Heart right ventricle (tissue), 16 donors: ENCODE measurements around the gene SNAP25. TPM values are rescaled to one million over a fixed set of nuclear protein-coding genes. Genes with fewer than 3 reads are reported as not detected.

ENCODE experiments used
- ATAC-seq, 8 donors: fragments of 200-7000 bp; cut with Tn5 transposase; one replicate each; pipeline ENCODE4 v1.9.1; 2020; ENCODE audit warnings: mild to moderate bottlenecking in 8 of 8, moderate library complexity in 8 of 8, moderate number of reproducible peaks in 1 of 8
- DNase-seq, 2 donors: peaks; one replicate each; pipeline ENCODE4 v3.0.0-alpha.2; 2020
- H3K27ac ChIP-seq, 10 donors: fragments of 200-600 bp; sonication (generic) in 2 of 10; one replicate each; pipeline versions ENCODE4 v1.5.0 to v1.8.0; 2020 to 2022; ENCODE audit warnings: mild to moderate bottlenecking in 3 of 10
- H3K27me3 ChIP-seq, 7 donors: fragments of 200-600 bp; one replicate each; pipeline ENCODE4 v1.8.0; 2021 to 2022; ENCODE audit warnings: mild to moderate bottlenecking in 2 of 7
- H3K36me3 ChIP-seq, 9 donors: fragments of 200-600 bp; sonication (generic) in 1 of 9; one replicate each; pipeline versions ENCODE4 v1.5.0 to v1.8.0; 2020 to 2022; ENCODE audit warnings: mild to moderate bottlenecking in 2 of 9
- H3K4me1 ChIP-seq, 9 donors: fragments of 200-600 bp; sonication (generic) in 1 of 9; one replicate each; pipeline versions ENCODE4 v1.5.0 to v1.8.0; 2020 to 2022; ENCODE audit warnings: mild to moderate bottlenecking in 4 of 9
- H3K4me3 ChIP-seq, 10 donors: fragments of 200-600 bp; sonication (generic) in 2 of 10; one replicate each; pipeline versions ENCODE4 v1.5.0 to v1.8.0; 2020 to 2022; ENCODE audit warnings: mild to moderate bottlenecking in 7 of 10, moderate library complexity in 2 of 10
- H3K9me3 ChIP-seq, 11 donors: fragments of 200-600 bp in 10 of 11; sonication (generic) in 2 of 11; one replicate each; pipeline versions ENCODE4 v1.5.0 to v1.8.0; 2013 to 2022; ENCODE audit warnings: mild to moderate bottlenecking in 2 of 11, control low read depth in 1 of 11, moderate library complexity in 1 of 11
- CTCF ChIP-seq, 9 donors: fragments of 200-600 bp; sonication (generic) in 2 of 9; IDR thresholded peaks; one replicate each; pipeline versions ENCODE4 v1.5.0 to v1.8.0; 2021 to 2022; ENCODE audit warnings: antibody characterized with exemption in 9 of 9, mild to moderate bottlenecking in 5 of 9, moderate library complexity in 1 of 9
- WGBS, 2 donors: extraction: QIAGEN DNeasy Blood & Tissue Kit; methylation state at CpG; one replicate each; pipeline ENCODE4 v1.1.7; 2013; ENCODE audit warnings: inconsistent platforms in 1 of 2; 5-methylcytosine and 5-hydroxymethylcytosine counted together
- intact Hi-C, 10 donors: fragments of 100-400 bp; cut with DNase I; formaldehyde crosslinking; loops; one replicate each; pipeline versions ENCODE4 v1.11.1 to v1.14.2; 2022
- polyA plus RNA-seq, 2 donors: library from polyadenylated mRNA; stranded (reverse); fragments of 200-250 nt; gene quantifications; one replicate each; pipeline ENCODE4 v1.2.3, GENCODE V29; 2013
- total RNA-seq, 10 donors: library from RNA; stranded (reverse); fragmentation: NEBNext Ultra II Directional in 3 of 10; extraction: Animal tissue kit (Norgen Biotek cat#: 25700) in 3 of 10; gene quantifications; one replicate each; pipeline versions ENCODE4 v1.2.1 to v1.2.4, GENCODE V29; 2021 to 2023
- donor health status: Arrhythmogenic right ventricular cardiomyopathy.
- donor health status: ischemic (EF 13 %, LVEDD 7.1; RV severe dilation, severe dysfunction).
- donor health status: healthy with polysubstance abuse.
- donor health status: DM: no; HTN: yes; CAD: no.
- donor health status: DM: no; HTN: no; CAD: no.
- donor health status: ischemic (EF 25% LVEDD 6.9; RV normal size, moderate dysfunction).
- donor health status: ischemic (EF 25% LVEDD 5.7; RV mildly dilated, moderate dysfunction).
- donor health status: healthy.
- donor health status: DM: yes; HTN: yes; CAD: no.
- donor health status: Ischemic cardiomyopathy.
- donor health status: ischemic (EF 35%, LVEDD 5.7; RV mildly dilated, moderate dysfunction).
- donor health status: nonischemic (EF 11% LVEDD 7.7; RV severe dilation, severe dysfunction).
- donor health status: DM: yes; HTN: yes; CAD: no.
- donor health status: PGD.
- donor health status: ischemic (EF 29% LVEDD 5.4; RV normal size, mild dysfunction).
- donor health status: nonischemic (EF 23%, LVEDD 6.1; RV moderate dilation, normal function).

Gene SNAP25
- total and polyA plus RNA-seq, 12 donors = 0.09 to 0.87 (median 0.22) TPM; not detected in 5

- no peak for ATAC-seq
- WGBS, 2 donors = 70 to 81% methylated on average over 1 of the region's 1 CpG
- Histone ChIP-seq H3K27ac (no peak overlapping the region), H3K4me3 (no peak overlapping the region), H3K36me3 (no peaks in the 10 kb centered on the region), H3K9me3 (no peaks in the 10 kb centered on the region), H3K4me1 (no peaks in the 10 kb centered on the region), H3K27me3 (peaks cover 0 to 25% (median 10%) of the 10 kb centered on the region in 7 donors)
- DNase-seq = no peak
- TF ChIP-seq CTCF (IDR thresholded peaks at IDR 0.05) = no peak
- intact Hi-C loops = loop anchor here in 1 of 10 donors (10.0 kb wide), 1 partner anchor 251 kb away; no protein-coding TSS in a partner anchor
Measured at GRCh38 chr20:10225439-10226060, 6.9 kb downstream of the SNAP25 start.

DNA sequence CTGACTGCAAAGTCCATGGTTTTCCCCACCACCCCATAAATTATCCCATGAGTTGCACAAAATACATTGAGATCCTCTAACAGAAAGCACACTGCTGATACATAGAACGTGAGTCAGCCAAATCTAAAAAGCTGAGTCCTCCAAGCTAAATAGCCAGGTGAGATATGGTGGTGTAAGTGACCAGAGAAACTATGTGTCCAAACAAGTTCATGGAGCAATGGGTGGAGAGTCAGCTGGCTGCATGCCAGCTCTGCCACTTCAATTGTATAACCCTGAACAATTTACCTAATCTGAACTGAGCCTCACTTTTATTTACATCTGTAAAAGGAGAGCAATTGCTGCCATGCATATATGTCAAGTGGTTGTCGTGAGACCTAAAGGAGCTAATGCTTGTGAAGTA, 9.7 kb downstream of the SNAP25 start:
- H3K36me3 ChIP-seq = no peaks in the 10 kb centered on the region
- no peak for ATAC-seq
- intact Hi-C loops = loop anchor here in 1 of 10 donors (10.0 kb wide), 1 partner anchor 254 kb away; no protein-coding TSS in a partner anchor
- no peak overlapping the region for H3K27ac ChIP-seq
- TF ChIP-seq CTCF (IDR thresholded peaks at IDR 0.05) = no peak
- H3K27me3 ChIP-seq = peaks cover 0 to 4% (median 0%) of the 10 kb centered on the region in 7 donors
- no peak overlapping the region for H3K4me3 ChIP-seq
- no peaks in the 10 kb centered on the region for H3K9me3 ChIP-seq
- H3K4me1 ChIP-seq = no peaks in the 10 kb centered on the region
- WGBS, 2 donors = 66 to 79% methylated on average over 2 of the region's 2 CpGs
- DNase-seq = no peak

DNA sequence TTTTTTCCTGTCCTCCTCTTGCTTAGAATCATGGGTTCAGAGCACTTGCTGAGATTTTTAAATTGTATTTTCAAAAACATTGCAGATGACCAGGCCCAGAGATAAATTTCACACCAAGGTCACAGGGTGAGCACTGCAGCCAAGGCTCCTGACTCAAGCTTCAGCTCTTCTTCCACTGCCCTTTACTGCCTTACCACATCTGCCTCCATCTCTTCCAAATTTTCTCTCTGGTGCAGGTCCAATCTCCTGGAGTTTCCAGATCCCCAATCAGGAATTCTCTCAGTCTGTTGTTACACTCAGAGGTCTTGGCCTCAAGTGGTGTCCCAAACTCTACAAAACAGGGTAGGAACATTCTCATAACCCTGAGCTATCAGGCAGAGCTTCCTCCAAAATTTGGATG, 12.7 kb downstream of the SNAP25 start:
- no peak for TF ChIP-seq CTCF (IDR thresholded peaks at IDR 0.05)
- ATAC-seq = no peak

DNA sequence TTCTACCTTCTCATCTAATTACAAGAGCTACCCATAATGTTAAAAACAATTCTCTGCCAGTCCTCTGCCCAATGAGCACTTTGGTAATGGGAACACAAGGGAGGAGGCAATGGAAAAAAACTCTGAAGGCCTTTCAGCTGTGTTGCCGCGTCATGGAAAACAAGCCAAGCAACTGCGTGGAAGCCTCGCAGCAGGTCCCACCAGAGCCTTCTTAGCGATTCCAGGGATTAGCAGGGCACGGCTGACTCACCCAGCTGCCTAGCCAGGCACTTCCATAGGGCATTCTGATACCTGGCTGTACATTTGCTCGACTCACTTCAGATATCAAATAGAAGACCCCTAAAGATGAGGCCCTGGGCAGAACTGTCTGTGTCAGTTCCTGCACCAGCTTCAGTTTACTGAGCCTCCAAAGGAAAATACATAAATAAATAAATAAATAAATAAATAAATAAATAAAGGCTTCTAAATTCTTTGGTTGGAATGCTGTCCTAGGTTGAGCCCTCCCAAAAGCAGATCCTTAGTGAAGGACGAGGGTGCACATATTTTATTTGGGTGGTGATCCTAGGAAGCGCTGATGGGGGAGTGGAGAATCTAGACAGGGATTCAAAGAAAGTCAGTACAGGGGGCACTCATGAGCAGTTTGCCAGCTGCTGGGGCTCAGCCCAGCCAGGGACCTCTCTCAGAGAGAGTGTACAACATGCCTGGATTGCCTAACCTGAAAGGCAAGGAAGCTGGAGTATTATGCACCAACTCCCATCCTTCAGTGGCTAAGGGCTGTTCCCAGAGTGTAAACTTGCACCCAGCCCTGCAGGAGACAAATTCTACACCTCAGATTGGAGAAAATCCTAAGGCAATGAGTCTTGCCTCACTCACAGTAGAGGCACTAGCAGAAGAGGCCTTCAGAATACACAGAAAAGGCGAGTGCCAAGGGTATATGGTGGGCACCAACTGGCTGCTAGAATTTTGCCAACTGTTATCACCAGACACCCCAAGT, 18.2 kb downstream of the SNAP25 start:
- no peak for TF ChIP-seq CTCF (IDR thresholded peaks at IDR 0.05)
- ATAC-seq (no peak), DNase-seq (no peak)
- H3K4me1 ChIP-seq = no peaks in the 10 kb centered on the region
- 73 to 74% methylated on average over 10 of the region's 10 CpGs for WGBS, 2 donors
- intact Hi-C loops = no loop called here
- H3K4me3 ChIP-seq = no peak overlapping the region
- no peak overlapping the region for H3K27ac ChIP-seq
- H3K36me3 ChIP-seq = no peaks in the 10 kb centered on the region
- H3K9me3 ChIP-seq = no peaks in the 10 kb centered on the region
- H3K27me3 ChIP-seq = peaks cover 0 to 9% (median 0%) of the 10 kb centered on the region in 7 donors

More for the DNA sequence above, 12.7 kb downstream of the SNAP25 start:
- peaks cover 0 to 4% (median 0%) of the 10 kb centered on the region in 7 donors for H3K27me3 ChIP-seq
- intact Hi-C loops = no loop called here
- no peak overlapping the region for H3K27ac ChIP-seq
- H3K4me1 ChIP-seq = no peaks in the 10 kb centered on the region
- H3K9me3 ChIP-seq = no peaks in the 10 kb centered on the region
- H3K4me3 ChIP-seq = no peak overlapping the region
- no peaks in the 10 kb centered on the region for H3K36me3 ChIP-seq
- DNase-seq = no peak
